Colonic mucosa (tissue), 4 donors: ENCODE data around the gene FAM131A. TPM values are rescaled to one million over a fixed set of nuclear protein-coding genes. Genes with fewer than 3 reads are reported as not detected.

Experiments used
- DNase-seq: peaks from one replicate; pipeline ENCODE4 v3.0.0-alpha.2; 2020
- H3K27ac ChIP-seq: fragments of 200-600 bp; one replicate; pipeline ENCODE4 v1.8.0; 2021
- H3K27me3 ChIP-seq: fragments of 200-600 bp; one replicate; pipeline ENCODE4 v1.8.0; 2021
- H3K36me3 ChIP-seq: fragments of 200-600 bp; one replicate; pipeline ENCODE4 v1.8.0; 2021
- H3K4me1 ChIP-seq: fragments of 200-600 bp; one replicate; pipeline ENCODE4 v1.8.0; 2021; ENCODE audit warnings: mild to moderate bottlenecking
- H3K4me3 ChIP-seq: fragments of 200-600 bp; one replicate; pipeline ENCODE4 v1.8.0; 2021
- H3K9ac ChIP-seq, 2 donors: one replicate each; pipeline ENCODE4 v1.7.0; 2013; ENCODE audit warnings: control low read depth in 2 of 2, low read depth in 2 of 2, low read length in 2 of 2
- H3K9me3 ChIP-seq: fragments of 200-600 bp; one replicate; pipeline ENCODE4 v1.8.0; 2021
- intact Hi-C: fragments of 100-400 bp; cut with DNase I; formaldehyde crosslinking; loops from one replicate; pipeline ENCODE4 v1.14.1; 2022
- total RNA-seq, 2 donors: library from RNA; stranded (reverse); fragmentation: NEBNext Ultra II Directional in 1 of 2; extraction: Animal tissue kit (Norgen Biotek cat#: 25700) in 1 of 2; gene quantifications; one replicate each; pipeline ENCODE4 v1.2.1, GENCODE V29; 2021
- TF ChIP-seq, protein P1 (sequence below): fragments of 200-600 bp; IDR thresholded peaks from one replicate; pipeline ENCODE4 v1.8.0; 2022; ENCODE audit warnings: antibody characterized with exemption, mild to moderate bottlenecking
- donor health status: healthy.
- donor health status: DM: no; HTN: no; CAD: no.
- donor health status: DM: no; HTN: no; CAD: no.

The FAM131A gene
- total RNA-seq, 2 donors from 2014 or later = 15.0 to 22.0 TPM

DNA sequence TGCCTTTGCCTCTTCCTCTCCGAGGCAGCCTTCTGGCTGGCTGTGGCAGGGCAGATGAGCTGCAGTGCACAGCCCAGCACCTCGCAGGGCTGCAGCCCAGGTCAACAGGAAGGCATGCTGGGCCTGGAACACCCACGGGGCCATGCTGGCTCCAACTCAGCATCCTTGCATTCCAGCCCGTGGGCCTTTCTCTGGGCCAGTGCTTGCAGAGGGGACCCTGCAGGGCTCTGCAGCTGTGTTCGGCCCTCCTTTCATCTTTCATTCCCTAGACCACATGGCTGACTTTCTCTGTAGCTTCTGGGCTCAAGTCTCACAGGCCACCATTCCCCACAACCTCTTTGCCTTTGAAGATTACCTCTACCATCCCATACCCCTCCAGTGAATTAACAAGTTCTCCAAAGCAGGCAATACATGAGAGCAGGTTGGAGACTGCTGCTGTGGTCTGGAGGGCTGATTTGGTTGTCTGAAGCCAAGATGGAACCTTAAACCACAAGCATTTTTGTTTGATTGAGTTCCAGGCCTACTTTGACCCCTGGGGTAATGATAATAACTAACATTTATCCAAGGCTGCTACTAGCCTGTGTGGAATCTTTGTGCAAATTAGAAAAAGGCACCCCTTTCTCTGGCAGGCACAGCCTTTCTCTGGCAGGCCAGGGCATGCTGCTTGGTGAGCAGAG, 5.9 kb downstream of the FAM131A start:
- Histone ChIP-seq H3K9me3 (no peaks in the 10 kb centered on the region), H3K4me1 (peaks cover 5% of the 10 kb centered on the region), H3K27me3 (no peaks in the 10 kb centered on the region), H3K9ac (no peak overlapping the region), H3K27ac (no peak overlapping the region), H3K4me3 (no peak overlapping the region), H3K36me3 (no peaks in the 10 kb centered on the region)
- intact Hi-C loops = no loop called here
- no peak for DNase-seq
- TF ChIP-seq, protein P1, sequence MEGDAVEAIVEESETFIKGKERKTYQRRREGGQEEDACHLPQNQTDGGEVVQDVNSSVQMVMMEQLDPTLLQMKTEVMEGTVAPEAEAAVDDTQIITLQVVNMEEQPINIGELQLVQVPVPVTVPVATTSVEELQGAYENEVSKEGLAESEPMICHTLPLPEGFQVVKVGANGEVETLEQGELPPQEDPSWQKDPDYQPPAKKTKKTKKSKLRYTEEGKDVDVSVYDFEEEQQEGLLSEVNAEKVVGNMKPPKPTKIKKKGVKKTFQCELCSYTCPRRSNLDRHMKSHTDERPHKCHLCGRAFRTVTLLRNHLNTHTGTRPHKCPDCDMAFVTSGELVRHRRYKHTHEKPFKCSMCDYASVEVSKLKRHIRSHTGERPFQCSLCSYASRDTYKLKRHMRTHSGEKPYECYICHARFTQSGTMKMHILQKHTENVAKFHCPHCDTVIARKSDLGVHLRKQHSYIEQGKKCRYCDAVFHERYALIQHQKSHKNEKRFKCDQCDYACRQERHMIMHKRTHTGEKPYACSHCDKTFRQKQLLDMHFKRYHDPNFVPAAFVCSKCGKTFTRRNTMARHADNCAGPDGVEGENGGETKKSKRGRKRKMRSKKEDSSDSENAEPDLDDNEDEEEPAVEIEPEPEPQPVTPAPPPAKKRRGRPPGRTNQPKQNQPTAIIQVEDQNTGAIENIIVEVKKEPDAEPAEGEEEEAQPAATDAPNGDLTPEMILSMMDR = no peak

DNA sequence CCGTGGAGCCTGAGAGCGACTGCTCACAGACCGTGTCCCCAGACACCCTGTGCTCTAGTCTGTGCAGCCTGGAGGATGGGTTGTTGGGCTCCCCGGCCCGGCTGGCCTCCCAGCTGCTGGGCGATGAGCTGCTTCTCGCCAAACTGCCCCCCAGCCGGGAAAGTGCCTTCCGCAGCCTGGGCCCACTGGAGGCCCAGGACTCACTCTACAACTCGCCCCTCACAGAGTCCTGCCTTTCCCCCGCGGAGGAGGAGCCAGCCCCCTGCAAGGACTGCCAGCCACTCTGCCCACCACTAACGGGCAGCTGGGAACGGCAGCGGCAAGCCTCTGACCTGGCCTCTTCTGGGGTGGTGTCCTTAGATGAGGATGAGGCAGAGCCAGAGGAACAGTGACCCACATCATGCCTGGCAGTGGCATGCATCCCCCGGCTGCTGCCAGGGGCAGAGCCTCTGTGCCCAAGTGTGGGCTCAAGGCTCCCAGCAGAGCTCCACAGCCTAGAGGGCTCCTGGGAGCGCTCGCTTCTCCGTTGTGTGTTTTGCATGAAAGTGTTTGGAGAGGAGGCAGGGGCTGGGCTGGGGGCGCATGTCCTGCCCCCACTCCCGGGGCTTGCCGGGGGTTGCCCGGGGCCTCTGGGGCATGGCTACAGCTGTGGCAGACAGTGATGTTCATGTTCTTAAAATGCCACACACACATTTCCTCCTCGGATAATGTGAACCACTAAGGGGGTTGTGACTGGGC, 7.3 kb downstream of the FAM131A start:
- Histone ChIP-seq H3K4me1 (peaks cover 5% of the 10 kb centered on the region), H3K9ac (peak overlapping the region in 1 of 2 donors; percentile 5), H3K27me3 (no peaks in the 10 kb centered on the region), H3K4me3 (no peak overlapping the region), H3K36me3 (no peaks in the 10 kb centered on the region), H3K27ac (no peak overlapping the region), H3K9me3 (no peaks in the 10 kb centered on the region)
- intact Hi-C loops = no loop called here
- no peak for DNase-seq
- TF ChIP-seq, protein P1 = no peak

DNA sequence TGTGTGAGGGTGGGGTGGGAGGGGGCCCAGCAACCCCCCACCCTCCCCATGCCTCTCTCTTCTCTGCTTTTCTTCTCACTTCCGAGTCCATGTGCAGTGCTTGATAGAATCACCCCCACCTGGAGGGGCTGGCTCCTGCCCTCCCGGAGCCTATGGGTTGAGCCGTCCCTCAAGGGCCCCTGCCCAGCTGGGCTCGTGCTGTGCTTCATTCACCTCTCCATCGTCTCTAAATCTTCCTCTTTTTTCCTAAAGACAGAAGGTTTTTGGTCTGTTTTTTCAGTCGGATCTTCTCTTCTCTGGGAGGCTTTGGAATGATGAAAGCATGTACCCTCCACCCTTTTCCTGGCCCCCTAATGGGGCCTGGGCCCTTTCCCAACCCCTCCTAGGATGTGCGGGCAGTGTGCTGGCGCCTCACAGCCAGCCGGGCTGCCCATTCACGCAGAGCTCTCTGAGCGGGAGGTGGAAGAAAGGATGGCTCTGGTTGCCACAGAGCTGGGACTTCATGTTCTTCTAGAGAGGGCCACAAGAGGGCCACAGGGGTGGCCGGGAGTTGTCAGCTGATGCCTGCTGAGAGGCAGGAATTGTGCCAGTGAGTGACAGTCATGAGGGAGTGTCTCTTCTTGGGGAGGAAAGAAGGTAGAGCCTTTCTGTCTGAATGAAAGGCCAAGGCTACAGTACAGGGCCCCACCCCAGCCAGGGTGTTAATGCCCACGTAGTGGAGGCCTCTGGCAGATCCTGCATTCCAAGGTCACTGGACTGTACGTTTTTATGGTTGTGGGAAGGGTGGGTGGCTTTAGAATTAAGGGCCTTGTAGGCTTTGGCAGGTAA, 8.1 kb downstream of the FAM131A start:
- H3K4me1 ChIP-seq = peaks cover 5% of the 10 kb centered on the region
- H3K9ac ChIP-seq = no peak overlapping the region
- H3K36me3 ChIP-seq = no peaks in the 10 kb centered on the region

DNA sequence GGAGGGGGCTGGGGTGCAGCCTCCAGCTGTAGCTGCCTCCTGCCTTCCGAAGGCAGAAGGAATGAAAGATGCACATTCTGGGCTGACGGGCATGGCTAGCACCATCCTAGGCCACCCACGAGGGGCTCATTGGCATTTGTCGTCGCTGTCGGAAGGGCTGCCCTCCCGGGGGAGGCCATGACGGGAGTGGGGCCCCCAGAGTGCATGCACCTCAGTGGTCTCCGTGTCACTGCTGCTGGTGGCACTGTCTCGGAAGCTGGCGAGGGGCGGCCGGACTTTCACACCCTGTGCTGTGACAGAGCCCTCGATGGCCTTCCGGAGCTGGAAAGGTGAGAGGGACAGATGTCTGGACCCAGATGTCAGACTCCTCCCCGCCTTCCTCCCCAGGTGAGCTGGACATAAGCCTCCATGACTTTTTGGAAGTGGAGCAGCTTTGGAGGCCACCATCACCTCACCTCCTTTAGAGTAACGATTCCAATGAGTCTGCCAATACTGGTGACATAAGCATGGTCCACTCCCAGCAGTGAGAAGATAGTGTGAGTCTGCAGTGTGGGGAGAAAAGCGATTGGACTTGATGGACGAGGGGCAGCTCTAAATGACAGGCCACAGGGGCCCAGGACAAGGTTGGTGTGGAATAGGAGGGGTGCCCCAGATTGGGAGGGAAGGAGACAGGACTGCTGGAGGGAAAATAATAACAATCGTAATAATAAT, 9.2 kb downstream of the FAM131A start:
- Histone ChIP-seq H3K27me3 (no peaks in the 10 kb centered on the region), H3K27ac (peak overlapping the region; percentile 23), H3K4me1 (peaks cover 5% of the 10 kb centered on the region), H3K36me3 (no peaks in the 10 kb centered on the region), H3K9me3 (no peaks in the 10 kb centered on the region), H3K4me3 (no peak overlapping the region), H3K9ac (no peak overlapping the region)
- intact Hi-C loops = no loop called here
- TF ChIP-seq, protein P1 = no peak
- no peak for DNase-seq

More for the DNA sequence above, 8.1 kb downstream of the FAM131A start:
- Histone ChIP-seq H3K9me3 (no peaks in the 10 kb centered on the region), H3K27ac (peak overlapping the region; percentile 23), H3K27me3 (no peaks in the 10 kb centered on the region), H3K4me3 (no peak overlapping the region)
- DNase-seq = peak; percentile 89
- TF ChIP-seq, protein P1 = peak; percentile 36
- intact Hi-C loops = no loop called here
